ENCODE results near the gene MYADML2.

MYADML2 gene

GRCh38 chr17:81926451-81927151, 20.4 kb downstream of the MYADML2 start:
- in situ Hi-C loops (cut with HindIII; ENCODE audit: low sequenced_read_pairs), result no loop called here

DNA sequence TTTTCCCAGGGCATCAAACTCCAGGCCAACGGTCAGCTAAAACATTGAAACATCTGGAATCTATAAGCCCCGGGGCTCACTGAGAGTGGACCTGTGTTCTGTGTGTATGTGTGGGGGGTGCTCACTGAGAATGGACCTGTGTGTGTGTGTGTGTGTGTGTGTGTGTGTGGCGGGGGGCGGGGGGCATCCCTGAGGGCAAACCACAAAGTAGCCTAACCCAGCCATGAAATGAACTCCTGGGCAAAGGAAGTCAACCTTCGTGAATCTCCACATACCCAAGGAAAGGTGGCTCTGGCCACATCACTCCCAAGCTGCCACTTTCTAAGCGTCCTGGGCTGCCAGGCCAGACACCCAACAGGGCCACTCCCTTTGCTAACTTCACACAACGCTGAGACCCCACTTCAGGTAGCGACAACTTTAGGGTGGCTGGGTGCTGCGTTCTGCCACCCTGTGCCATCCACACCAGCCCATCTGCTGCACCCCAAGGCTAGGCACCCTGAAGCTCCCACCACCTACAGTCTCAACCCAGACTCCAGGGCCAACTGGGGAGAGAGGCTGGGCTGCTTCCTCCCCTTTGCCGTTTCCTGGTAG, 21.1 kb downstream of the MYADML2 start:
- in situ Hi-C loops (cut with HindIII; ENCODE audit: low sequenced_read_pairs), result no loop called here

DNA sequence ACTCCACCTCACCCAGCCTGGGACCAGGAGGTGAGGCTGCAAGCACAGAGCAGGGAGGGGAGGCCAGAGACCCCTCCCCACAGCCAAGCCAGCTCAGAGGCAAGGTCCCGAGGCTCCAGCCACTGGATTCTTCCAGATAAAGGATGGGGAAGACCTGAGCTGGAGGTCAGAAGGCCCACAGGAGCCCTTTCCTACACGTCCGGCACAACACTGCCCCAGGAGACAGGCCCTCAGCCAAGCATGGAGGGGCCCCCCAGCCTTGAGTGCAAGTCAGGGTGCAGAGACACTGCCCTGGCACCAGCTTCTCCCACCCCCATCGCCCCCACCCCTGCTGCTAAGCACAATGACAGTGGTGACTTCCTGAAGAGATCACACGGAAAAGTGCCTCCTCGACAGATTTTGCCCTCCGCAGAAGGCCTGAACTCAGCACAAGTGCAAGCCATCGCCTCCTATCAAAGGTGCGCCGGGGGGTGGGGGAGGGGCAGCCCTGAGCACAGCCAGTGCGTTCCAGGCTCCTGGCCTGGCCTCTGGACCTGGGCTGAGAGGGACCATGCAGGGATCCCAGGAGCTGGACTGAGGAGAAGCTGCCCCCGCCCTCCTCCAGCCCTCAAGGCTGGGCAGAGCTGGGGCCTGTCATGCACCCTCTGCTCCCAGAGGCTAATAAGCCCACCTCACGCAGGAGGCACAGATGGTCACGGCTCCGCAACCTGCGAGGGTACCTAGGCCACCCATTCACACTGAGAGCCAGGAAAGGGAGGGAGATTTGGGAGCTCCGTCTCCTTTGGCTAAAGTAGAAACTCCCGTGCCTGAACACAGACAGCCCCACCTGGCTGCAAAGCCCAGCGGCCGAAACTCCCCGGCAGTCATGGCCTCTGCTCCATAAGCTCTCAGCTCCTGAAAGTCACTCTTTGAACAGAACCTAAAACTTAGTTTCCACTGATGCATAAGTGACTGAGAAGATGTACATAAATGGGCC, 22.2 kb downstream of the MYADML2 start:
- in situ Hi-C loops (cut with HindIII; ENCODE audit: low sequenced_read_pairs), result no loop called here

- in situ Hi-C loops (cut with HindIII; ENCODE audit: low sequenced_read_pairs), result no loop called here
These were observed 23.5 kb downstream of the MYADML2 start for GRCh38 chr17:81923302-81924260.

DNA sequence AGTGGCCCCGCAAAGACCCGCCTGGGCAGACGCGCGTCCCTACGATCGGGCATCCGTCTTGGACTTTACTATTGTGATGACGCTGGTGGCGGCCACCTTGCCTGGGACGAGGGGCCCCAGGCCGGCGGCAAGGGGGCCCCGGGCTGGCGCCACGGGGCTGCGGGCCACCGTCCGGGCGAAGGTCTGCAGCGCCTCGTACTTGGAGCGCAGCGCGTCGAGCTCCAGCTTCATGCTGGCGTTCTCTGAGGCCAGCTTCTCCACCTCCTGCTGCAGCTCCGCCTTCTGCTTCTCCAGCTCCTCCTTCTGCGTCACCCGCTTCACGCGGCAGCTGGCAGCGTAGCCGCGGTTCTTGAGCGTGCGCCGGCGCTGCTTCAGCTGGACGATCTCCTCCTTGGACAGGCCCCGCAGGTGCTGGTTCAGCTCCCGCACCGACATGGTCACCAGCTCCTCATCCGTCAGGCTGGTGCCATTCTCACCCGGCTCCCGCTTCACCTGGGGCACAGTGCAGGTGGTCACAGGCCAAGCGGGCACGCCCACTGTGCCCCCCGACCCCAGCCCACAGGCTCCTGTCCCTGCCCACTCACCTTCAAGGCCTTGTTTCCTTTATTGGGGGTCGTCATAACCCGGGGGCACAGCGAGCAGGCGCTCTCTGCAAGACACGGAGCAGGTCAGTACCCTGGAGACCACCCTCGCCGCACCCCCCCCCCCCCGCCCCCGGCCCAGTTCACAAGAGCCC, 24.3 kb downstream of the MYADML2 start:
- in situ Hi-C loops (cut with HindIII; ENCODE audit: low sequenced_read_pairs), result no loop called here

DNA sequence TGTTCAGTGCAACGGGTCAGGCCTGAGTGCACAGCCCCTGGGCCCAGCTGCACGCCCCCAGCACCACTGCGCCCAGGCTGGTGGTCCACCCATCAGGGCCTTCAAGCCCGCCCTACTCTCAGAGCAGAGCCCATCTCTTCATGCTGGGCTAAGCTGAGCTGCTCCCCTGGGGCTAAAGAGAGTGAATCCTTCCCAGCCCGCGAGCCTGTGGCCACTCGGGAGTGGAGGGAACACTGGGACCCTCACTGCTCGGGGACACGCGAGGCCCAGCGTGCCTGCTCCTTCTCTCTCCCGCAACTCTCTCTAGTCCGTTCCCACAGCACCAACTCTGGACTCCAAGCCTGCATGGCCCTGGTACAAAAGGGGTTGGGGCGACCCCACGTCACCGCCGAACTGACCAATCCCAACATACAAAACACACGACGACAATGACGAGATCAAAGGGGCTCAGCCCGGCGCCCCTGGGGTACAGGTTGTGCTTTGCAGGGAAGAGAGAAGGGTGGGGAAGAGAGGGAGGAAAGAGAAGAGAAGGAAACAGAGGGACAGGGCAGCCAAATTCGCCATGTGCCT, 25.0 kb downstream of the MYADML2 start:
- in situ Hi-C loops (cut with HindIII; ENCODE audit: low sequenced_read_pairs), result no loop called here

- in situ Hi-C loops (cut with HindIII; ENCODE audit: low sequenced_read_pairs), result no loop called here
These were observed 25.5 kb downstream of the MYADML2 start for GRCh38 chr17:81921537-81921862.

- in situ Hi-C loops (cut with HindIII; ENCODE audit: low sequenced_read_pairs), result no loop called here
These were observed 26.2 kb downstream of the MYADML2 start for GRCh38 chr17:81920612-81921536.

GRCh38 chr17:81918832-81919545, 28.0 kb downstream of the MYADML2 start:
- in situ Hi-C loops (cut with HindIII; ENCODE audit: low sequenced_read_pairs), result loop anchor here (10.0 kb wide), 2 partner anchors 56 to 216 kb away; partner anchors contain the start of gene ASPSCR1

GRCh38 chr17:81918333-81918669, 28.7 kb downstream of the MYADML2 start:
- in situ Hi-C loops (cut with HindIII; ENCODE audit: low sequenced_read_pairs), result loop anchor here (10.0 kb wide), 2 partner anchors 56 to 216 kb away; partner anchors contain the start of gene ASPSCR1

DNA sequence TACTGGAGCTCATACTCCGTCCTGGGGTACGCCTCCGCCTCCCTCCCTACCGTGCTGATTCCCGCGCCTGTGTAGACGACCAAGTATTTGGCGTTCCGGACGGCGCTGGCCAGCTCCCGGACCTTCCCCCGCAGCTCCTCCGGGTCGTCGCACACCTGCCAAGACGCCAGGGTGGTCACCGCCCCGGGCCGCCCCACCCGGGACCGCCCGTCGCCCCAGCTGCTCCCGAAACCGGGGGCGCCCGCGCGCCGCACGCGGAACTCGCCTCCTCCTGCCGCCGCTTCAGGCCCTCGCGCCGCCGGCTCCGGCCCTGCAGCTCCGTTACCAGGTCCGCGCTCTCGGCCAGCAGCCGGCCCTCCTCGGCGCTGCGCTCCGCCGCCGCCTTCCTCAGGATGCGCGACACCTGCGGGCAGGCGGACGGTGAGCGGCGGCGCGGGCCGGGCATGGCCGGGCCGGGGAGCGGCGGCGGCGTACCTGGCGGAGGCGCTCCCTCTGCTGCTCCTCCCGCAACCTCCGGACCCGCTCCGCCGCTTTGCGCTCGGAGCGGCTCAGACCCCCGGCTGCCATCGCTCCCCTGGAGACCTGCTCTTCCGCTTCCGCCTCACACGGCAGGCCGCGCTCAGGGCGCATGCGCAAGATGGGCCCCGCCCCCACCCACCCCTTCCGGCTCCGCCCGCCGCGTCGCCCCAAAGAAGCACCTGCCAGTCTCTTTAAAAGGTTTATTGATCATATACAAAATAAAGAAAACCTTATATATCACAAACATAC, 29.3 kb downstream of the MYADML2 start, which contains the start of gene SIRT7:
Gene SIRT7, minus strand, starts transcription at position 612 of the 768 bp plus-strand sequence. Its CDS starts 45 bp downstream, at position 567.
- in situ Hi-C loops (cut with HindIII; ENCODE audit: low sequenced_read_pairs), result loop anchor here (10.0 kb wide), 2 partner anchors 57 to 217 kb away; partner anchors contain the start of gene ASPSCR1

DNA sequence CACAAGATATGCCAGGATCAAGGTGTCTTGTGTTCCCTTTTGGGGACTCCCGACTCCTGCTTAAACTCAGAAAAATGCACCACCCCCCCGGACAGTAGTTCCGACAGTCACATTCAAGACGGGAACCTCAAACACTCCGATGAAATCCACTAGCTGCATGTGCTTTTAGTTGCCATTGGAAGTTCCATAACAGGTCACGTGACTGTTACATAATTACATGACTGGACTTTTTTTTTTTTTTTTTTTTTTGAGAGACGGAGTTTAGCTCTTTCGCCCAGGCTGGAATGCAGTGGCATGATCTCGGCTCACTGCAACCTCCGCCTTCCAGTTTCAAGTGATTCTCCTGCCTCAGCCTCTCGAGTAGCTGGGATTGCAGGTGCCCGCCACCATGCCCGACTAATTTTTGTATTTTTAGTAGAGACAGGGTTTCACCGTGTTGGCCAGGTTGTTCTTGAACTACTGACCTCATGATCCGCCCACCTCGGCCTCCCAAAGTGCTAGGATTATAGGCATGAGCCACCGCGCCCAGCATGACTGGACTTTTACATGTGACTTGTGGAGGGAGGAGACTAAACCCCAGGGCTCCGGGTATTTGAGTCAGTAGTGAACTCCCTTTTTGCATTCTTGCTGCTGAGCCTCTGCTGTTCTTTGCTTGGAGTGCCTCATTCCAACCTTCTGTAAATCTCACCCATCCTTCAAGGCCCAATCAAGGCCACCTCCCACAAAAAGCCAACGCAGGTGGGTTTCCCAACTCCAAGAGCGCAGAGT, 30.6 kb downstream of the MYADML2 start:
- in situ Hi-C loops (cut with HindIII; ENCODE audit: low sequenced_read_pairs), result loop anchor here (10.0 kb wide), 2 partner anchors 58 to 218 kb away; partner anchors contain the start of gene ASPSCR1

GRCh38 chr17:81915331-81915730, 31.7 kb downstream of the MYADML2 start:
- in situ Hi-C loops (cut with HindIII; ENCODE audit: low sequenced_read_pairs), result loop anchor here (10.0 kb wide), 2 partner anchors 59 to 219 kb away; partner anchors contain the start of gene ASPSCR1

DNA sequence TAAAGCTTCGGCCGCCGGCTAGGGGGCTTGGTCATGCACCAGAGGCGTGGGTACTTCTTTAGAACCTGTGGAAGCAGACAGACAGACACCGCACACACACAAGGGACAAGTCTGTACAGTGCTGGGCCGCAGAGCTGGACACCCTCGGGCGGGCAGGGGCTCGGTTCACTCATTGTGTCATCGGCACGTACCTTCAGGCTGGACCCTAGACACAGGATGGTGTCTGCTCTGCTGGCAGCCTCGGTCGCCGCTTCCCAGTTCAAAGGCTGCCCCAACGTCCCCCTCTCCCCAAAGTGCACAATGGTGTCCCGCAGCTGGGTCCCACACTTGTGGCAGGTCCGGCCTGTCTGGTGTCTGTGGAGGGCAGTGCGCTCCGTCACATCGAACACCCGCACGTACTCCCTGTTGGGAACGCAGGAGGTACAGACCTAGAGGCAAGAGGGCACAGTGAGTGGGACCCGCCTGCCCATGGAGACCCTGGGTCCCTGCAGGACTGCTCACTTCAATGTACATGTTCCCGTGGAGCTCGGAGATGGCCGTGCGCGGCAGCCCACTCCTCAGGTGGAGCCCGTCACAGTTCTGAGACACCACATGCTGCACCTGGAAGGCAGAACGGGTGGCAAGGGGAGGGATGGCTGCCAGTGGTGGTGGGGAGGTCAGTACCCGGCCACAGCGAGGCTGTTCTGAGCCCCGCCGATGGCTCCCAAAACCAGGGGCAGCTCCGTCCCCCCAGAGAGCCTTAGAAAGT, 32.8 kb downstream of the MYADML2 start:
- in situ Hi-C loops (cut with HindIII; ENCODE audit: low sequenced_read_pairs), result loop anchor here (10.0 kb wide), 2 partner anchors 61 to 221 kb away; partner anchors contain the start of gene ASPSCR1

All from endothelial cell of hepatic sinusoid (primary cell).